ENCODE measurements around the gene SLCO2A1.

GRCh38 chr3:133895208-133896001, 134.3 kb downstream of the SLCO2A1 start, which contains the start of gene RAB6B:
- TF ChIP-seq CTCF (IDR thresholded peaks at IDR 0.05) (no peak), POLR2A (IDR thresholded peaks at IDR 0.05) (no peak)

All from lower leg skin (tissue), 3 donors.